EH (cell line): ENCODE results near the gene NCAPD2.

Experiments
- DNase-seq: peaks from one replicate; pipeline ENCODE4 v3.0.0-alpha.2; 2015; ENCODE audit warnings: low read depth

NCAPD2 gene

GRCh38 chr12:6493497-6494257 is at the start of gene NCAPD2:
NCAPD2 (plus strand) TSS chr12:6494102; CDS start chr12:6495099, 997 bp downstream.
- DNase-seq = peak; percentile 97

- no peak for DNase-seq
Observed at GRCh38 chr12:6444704-6445688, 48.9 kb upstream of the NCAPD2 start, which contains the start of gene CD27. CD27 (plus strand) TSS chr12:6444955; CDS start chr12:6445096, 141 bp downstream.

GRCh38 chr12:6450091-6450868 is 43.6 kb upstream of the NCAPD2 start:
- DNase-seq = no peak

- no peak for DNase-seq
Observed at GRCh38 chr12:6450869-6451347, 43.0 kb upstream of the NCAPD2 start.

GRCh38 chr12:6451348-6452244 is 42.3 kb upstream of the NCAPD2 start, which contains the start of gene TAPBPL:
TAPBPL (plus strand) TSS chr12:6452042; CDS start chr12:6452249, 207 bp downstream.
- peak; percentile 93 for DNase-seq

GRCh38 chr12:6452245-6452943 is 41.5 kb upstream of the NCAPD2 start:
- peak; percentile 43 for DNase-seq

- DNase-seq = no peak
Observed at GRCh38 chr12:6452944-6453630, 40.8 kb upstream of the NCAPD2 start.

- DNase-seq = no peak
Observed at GRCh38 chr12:6457220-6457945, 36.5 kb upstream of the NCAPD2 start.

- DNase-seq = no peak
Observed at GRCh38 chr12:6458281-6459003, 35.5 kb upstream of the NCAPD2 start.

GRCh38 chr12:6459004-6459337 is 34.9 kb upstream of the NCAPD2 start:
- no peak for DNase-seq

- DNase-seq = no peak
Observed at GRCh38 chr12:6460751-6461371, 33.0 kb upstream of the NCAPD2 start.

GRCh38 chr12:6461401-6462233 is 32.3 kb upstream of the NCAPD2 start:
- DNase-seq = peak; percentile 16

GRCh38 chr12:6462234-6462995 is 31.5 kb upstream of the NCAPD2 start:
- no peak for DNase-seq

GRCh38 chr12:6463216-6463615 is 30.7 kb upstream of the NCAPD2 start:
- no peak for DNase-seq

- DNase-seq = no peak
Observed at GRCh38 chr12:6463858-6464257, 30.0 kb upstream of the NCAPD2 start.

GRCh38 chr12:6464531-6464930 is 29.4 kb upstream of the NCAPD2 start:
- no peak for DNase-seq
